Measurements from ENCODE around the gene GCK. TPM values are rescaled to one million over a fixed set of nuclear protein-coding genes. Genes with fewer than 3 reads are reported as not detected.
A peak's percentile ranks its signal among the peaks of the same experiment; 100 is the strongest.

Gene GCK
- total and polyA plus RNA-seq, 3 donors from 2014 or later = 0.90 to 1.2 (median 0.94) TPM

GRCh38 chr7:44187636-44188416 is 1.4 kb downstream of the GCK start:
- no peaks in the 10 kb centered on the region for H3K4me1 ChIP-seq
- DNase-seq = peak; percentile 11
- H3K36me3 ChIP-seq (ENCODE audit: low read depth, missing control alignments) = no peaks in the 10 kb centered on the region
- no peak overlapping the region for H3K27ac ChIP-seq
- 50 to 58% methylated on average over 6 to 9 of the region's 9 CpGs for WGBS, 2 donors
- no peaks in the 10 kb centered on the region for H3K27me3 ChIP-seq
- TF ChIP-seq CTCF (IDR thresholded peaks at IDR 0.05) = no peak
- no peak for TF ChIP-seq POLR2A (IDR thresholded peaks at IDR 0.05)
- intact Hi-C loops (cut with DNase I; ENCODE audit: low total_unique reads) = no loop called here
- H3K4me3 ChIP-seq = no peak overlapping the region
- H3K9me3 ChIP-seq = no peaks in the 10 kb centered on the region

GRCh38 chr7:44186736-44187135 is 2.5 kb downstream of the GCK start:
- H3K27ac ChIP-seq = no peak overlapping the region
- H3K36me3 ChIP-seq (ENCODE audit: low read depth, missing control alignments) = no peaks in the 10 kb centered on the region
- DNase-seq = peak; percentile 1
- H3K9me3 ChIP-seq = no peaks in the 10 kb centered on the region
- intact Hi-C loops (cut with DNase I; ENCODE audit: low total_unique reads) = no loop called here
- no peaks in the 10 kb centered on the region for H3K27me3 ChIP-seq
- H3K4me3 ChIP-seq = no peak overlapping the region
- H3K4me1 ChIP-seq = no peaks in the 10 kb centered on the region
- 82 to 88% methylated on average over 5 of the region's 5 CpGs for WGBS, 2 donors
- no peak for TF ChIP-seq POLR2A (IDR thresholded peaks at IDR 0.05)

- H3K27me3 ChIP-seq = no peaks in the 10 kb centered on the region
- H3K4me1 ChIP-seq = no peaks in the 10 kb centered on the region
- intact Hi-C loops (cut with DNase I; ENCODE audit: low total_unique reads) = no loop called here
- WGBS, 2 donors = 82% methylated on average over 5 of the region's 5 CpGs; no CpG with 5 or more reads in 1 of the 2 donors
- no peaks in the 10 kb centered on the region for H3K36me3 ChIP-seq (ENCODE audit: low read depth, missing control alignments)
- no peak overlapping the region for H3K27ac ChIP-seq
- TF ChIP-seq POLR2A (IDR thresholded peaks at IDR 0.05) (no peak), CTCF (IDR thresholded peaks at IDR 0.05) (no peak)
- H3K9me3 ChIP-seq = no peaks in the 10 kb centered on the region
- no peak for DNase-seq
- H3K4me3 ChIP-seq = no peak overlapping the region
Observed at GRCh38 chr7:44185729-44186128, 3.5 kb downstream of the GCK start.

- no peak for DNase-seq
- Histone ChIP-seq H3K27me3 (no peaks in the 10 kb centered on the region), H3K4me1 (no peaks in the 10 kb centered on the region), H3K9me3 (no peaks in the 10 kb centered on the region), H3K36me3 (ENCODE audit: low read depth, missing control alignments) (no peaks in the 10 kb centered on the region), H3K27ac (no peak overlapping the region), H3K4me3 (no peak overlapping the region)
- TF ChIP-seq POLR2A (IDR thresholded peaks at IDR 0.05) (no peak), CTCF (IDR thresholded peaks at IDR 0.05) (no peak)
- intact Hi-C loops (cut with DNase I; ENCODE audit: low total_unique reads) = no loop called here
- 79 to 87% methylated on average over 2 of the region's 2 CpGs for WGBS, 2 donors
Observed at GRCh38 chr7:44184873-44185446, 4.3 kb downstream of the GCK start.

GRCh38 chr7:44184206-44184872 is 4.9 kb downstream of the GCK start:
- no peaks in the 10 kb centered on the region for H3K27me3 ChIP-seq
- no peaks in the 10 kb centered on the region for H3K9me3 ChIP-seq
- TF ChIP-seq POLR2A (IDR thresholded peaks at IDR 0.05) (no peak), CTCF (IDR thresholded peaks at IDR 0.05) (no peak)
- no peaks in the 10 kb centered on the region for H3K4me1 ChIP-seq
- WGBS, 2 donors = 59 to 66% methylated on average over 16 of the region's 16 CpGs
- no peak overlapping the region for H3K27ac ChIP-seq
- intact Hi-C loops (cut with DNase I; ENCODE audit: low total_unique reads) = no loop called here
- no peak overlapping the region for H3K4me3 ChIP-seq
- H3K36me3 ChIP-seq (ENCODE audit: low read depth, missing control alignments) = no peaks in the 10 kb centered on the region
- peak; percentile 8 for DNase-seq
